ENCODE data around the gene FILIP1.

DNA sequence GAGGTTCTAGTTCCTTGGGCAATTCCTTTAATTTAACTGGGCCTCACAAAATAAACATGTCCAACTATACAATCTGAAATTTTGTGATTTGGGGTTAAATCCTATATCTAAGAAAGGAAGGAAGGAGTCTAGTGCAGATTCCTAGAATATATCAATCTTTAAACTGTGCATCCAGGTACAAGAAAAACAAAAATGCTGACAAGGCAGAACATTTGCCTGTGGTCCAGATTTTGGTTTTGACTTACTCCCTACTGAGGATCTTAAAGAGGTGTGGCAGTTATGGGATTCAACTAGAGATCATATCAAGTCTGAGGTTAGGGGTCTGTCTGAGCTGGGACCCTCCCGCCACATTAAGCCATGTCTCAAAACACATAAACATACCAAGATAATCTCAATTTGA is 232.3 kb downstream of the FILIP1 start:
- TF ChIP-seq, protein P1, sequence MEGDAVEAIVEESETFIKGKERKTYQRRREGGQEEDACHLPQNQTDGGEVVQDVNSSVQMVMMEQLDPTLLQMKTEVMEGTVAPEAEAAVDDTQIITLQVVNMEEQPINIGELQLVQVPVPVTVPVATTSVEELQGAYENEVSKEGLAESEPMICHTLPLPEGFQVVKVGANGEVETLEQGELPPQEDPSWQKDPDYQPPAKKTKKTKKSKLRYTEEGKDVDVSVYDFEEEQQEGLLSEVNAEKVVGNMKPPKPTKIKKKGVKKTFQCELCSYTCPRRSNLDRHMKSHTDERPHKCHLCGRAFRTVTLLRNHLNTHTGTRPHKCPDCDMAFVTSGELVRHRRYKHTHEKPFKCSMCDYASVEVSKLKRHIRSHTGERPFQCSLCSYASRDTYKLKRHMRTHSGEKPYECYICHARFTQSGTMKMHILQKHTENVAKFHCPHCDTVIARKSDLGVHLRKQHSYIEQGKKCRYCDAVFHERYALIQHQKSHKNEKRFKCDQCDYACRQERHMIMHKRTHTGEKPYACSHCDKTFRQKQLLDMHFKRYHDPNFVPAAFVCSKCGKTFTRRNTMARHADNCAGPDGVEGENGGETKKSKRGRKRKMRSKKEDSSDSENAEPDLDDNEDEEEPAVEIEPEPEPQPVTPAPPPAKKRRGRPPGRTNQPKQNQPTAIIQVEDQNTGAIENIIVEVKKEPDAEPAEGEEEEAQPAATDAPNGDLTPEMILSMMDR (IDR thresholded peaks at IDR 0.05) = no peak
- no peak for TF ChIP-seq POLR2A (IDR thresholded peaks at IDR 0.05)
